SJCRH30 (cell line): Measurements from ENCODE around the gene ZFP36L1. TPM values are rescaled to one million over a fixed set of nuclear protein-coding genes. Genes with fewer than 3 reads are reported as not detected.

Experiments
- DNase-seq, 2 experiments: peaks; one replicate each; pipeline ENCODE4 v3.0.0-alpha.2; 2015 to 2020
- H3K27ac ChIP-seq: fragments of 250-450 bp; sonication (Bioruptor Pico); 2 replicates; pipeline ENCODE4 v1.5.1; 2020; ENCODE audit warnings: mild to moderate bottlenecking, moderate library complexity
- H3K27me3 ChIP-seq: fragments of 250-450 bp; sonication (Bioruptor Pico); 2 replicates; pipeline ENCODE4 v1.5.1; 2020; ENCODE audit warnings: mild to moderate bottlenecking, moderate library complexity
- H3K36me3 ChIP-seq: fragments of 250-450 bp; sonication (Bioruptor Pico); 2 replicates; pipeline ENCODE4 v1.5.1; 2020; ENCODE audit warnings: mild to moderate bottlenecking, moderate library complexity
- H3K4me1 ChIP-seq: fragments of 250-450 bp; sonication (Bioruptor Pico); 2 replicates; pipeline ENCODE4 v1.5.1; 2020; ENCODE audit warnings: mild to moderate bottlenecking, moderate library complexity
- H3K4me3 ChIP-seq: fragments of 250-450 bp; sonication (Bioruptor Pico); 2 replicates; pipeline ENCODE4 v1.5.1; 2020; ENCODE audit warnings: mild to moderate bottlenecking, moderate library complexity
- H3K9me3 ChIP-seq: fragments of 250-450 bp; sonication (Bioruptor Pico); replicated peaks from 2 replicates; pipeline ENCODE4 v1.5.1; 2020; ENCODE audit warnings: mild to moderate bottlenecking, moderate library complexity
- total RNA-seq: library from RNA; depleted of rRNA; stranded (reverse); fragments of >200 nt; shearing (Covaris generic); gene quantifications from 2 replicates; pipeline ENCODE4 v1.2.3, GENCODE V29; 2014; rRNA removed

Gene ZFP36L1
- total RNA-seq, 1 experiment from 2014 or later, result 70.3 TPM

DNA sequence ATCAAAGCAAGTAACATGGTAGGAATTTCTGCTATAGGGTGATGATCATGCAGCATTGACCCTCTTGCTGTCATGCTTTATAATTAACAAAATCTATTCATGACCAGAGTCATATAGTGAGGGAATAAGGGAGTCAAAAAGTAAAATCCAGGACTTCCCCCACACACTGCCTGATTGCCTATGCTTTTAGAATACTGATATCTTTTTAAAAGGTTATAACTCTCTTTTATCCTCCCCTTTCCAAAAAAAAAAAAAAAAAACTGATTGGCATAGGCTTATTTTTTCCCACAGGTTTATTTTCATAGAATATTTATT lies 51.4 kb downstream of the ZFP36L1 start:
- Histone ChIP-seq H3K27me3 (no peaks in the 10 kb centered on the region), H3K36me3 (no peaks in the 10 kb centered on the region), H3K27ac (no peak overlapping the region), H3K4me1 (peaks cover 10% of the 10 kb centered on the region), H3K9me3 (no peaks in the 10 kb centered on the region), H3K4me3 (no peak overlapping the region)
- DNase-seq, result no peak

DNA sequence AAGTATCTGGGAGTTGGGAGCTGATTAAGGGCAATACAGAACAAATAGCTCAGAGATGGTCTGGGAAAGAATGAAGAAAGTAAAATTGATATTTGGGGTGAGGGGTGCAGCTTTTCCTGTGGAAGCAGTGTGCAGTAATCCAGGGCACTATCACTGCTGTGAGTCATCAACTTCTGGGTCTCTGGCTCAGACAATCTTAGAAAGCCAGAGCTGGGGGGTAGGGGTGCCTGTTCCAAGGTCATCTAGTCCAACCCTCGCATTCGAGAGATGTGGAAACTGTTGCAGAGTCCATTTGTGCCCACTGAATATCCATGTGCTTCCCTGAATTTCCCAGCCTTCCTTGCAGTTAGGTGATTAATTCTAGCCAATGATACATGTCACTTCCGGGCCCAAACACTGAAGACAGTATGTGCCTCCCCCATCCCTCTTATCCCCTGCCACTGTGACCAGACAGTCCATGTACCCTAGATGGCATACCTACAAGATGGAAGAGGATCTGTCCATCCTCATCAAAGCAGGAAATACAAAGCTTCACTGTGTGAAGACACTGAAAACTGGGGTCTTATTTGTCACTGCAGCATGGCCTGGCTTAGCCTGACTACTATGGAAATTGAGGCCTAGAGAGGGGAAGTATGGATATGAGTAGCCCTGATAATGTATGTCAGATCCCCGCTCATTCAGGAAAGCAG lies 51.9 kb downstream of the ZFP36L1 start:
- Histone ChIP-seq H3K4me1 (peaks cover 15% of the 10 kb centered on the region), H3K4me3 (no peak overlapping the region), H3K36me3 (no peaks in the 10 kb centered on the region), H3K9me3 (no peaks in the 10 kb centered on the region), H3K27ac (no peak overlapping the region), H3K27me3 (no peaks in the 10 kb centered on the region)
- no peak for DNase-seq

DNA sequence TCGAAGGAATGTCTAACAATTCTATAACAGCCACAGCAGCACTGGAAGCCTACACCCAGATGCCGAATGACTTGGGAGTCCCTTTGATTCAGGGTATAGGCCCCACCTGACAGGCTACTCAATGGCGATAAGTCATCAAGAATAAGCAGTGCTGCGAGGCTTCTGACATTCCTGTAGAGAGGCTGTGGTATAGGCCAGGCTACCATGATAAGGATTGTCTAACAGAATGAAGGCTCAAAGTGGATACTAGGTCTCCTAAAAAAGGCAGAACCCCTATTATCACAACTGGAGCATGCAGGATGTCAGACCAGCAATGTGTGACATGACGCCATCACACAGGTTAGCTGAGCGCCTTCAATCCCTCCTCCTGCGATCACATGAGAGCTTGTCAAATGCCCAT lies 53.2 kb downstream of the ZFP36L1 start:
- Histone ChIP-seq H3K27me3 (no peaks in the 10 kb centered on the region), H3K36me3 (no peaks in the 10 kb centered on the region), H3K27ac (no peak overlapping the region), H3K4me1 (peaks cover 16% of the 10 kb centered on the region), H3K4me3 (no peak overlapping the region), H3K9me3 (no peaks in the 10 kb centered on the region)
- DNase-seq, result no peak

GRCh38 chr14:68738559-68738958 lies 54.3 kb downstream of the ZFP36L1 start:
- H3K27ac ChIP-seq, result no peak overlapping the region

More at GRCh38 chr14:68738559-68738958, 54.3 kb downstream of the ZFP36L1 start:
- Histone ChIP-seq H3K4me3 (no peak overlapping the region), H3K4me1 (peaks cover 16% of the 10 kb centered on the region), H3K9me3 (no peaks in the 10 kb centered on the region), H3K27me3 (no peaks in the 10 kb centered on the region), H3K36me3 (no peaks in the 10 kb centered on the region)
- DNase-seq, result no peak

Other genes starting within 250 kb of the ZFP36L1 start
- gene ACTN1, start 186.2 kb upstream of the ZFP36L1 start, total RNA-seq, result 101 and 104 TPM in 2 replicates